DND-41 (cell line): Measurements from ENCODE around the gene ICA1.

Source experiments
- ATAC-seq: fragments of 200-7000 bp; cut with Tn5 transposase; 3 replicates; pipeline ENCODE4 v1.9.1; 2021; ENCODE audit warnings: low read depth; ENCODE audit not compliant: insufficient read depth
- DNase-seq: peaks from one replicate; pipeline ENCODE4 v3.0.0-alpha.2; 2020
- H2AFZ ChIP-seq: 2 replicates; pipeline ENCODE4 v1.6.0; 2012; ENCODE audit warnings: low read depth, low read length
- H3K27ac ChIP-seq: 2 replicates; pipeline ENCODE4 v1.5.1; 2012; ENCODE audit warnings: low read length, inconsistent platforms
- H3K27me3 ChIP-seq: fragments of 200-600 bp; sonication (generic); 2 replicates; pipeline ENCODE4 v1.6.0; 2012; ENCODE audit warnings: low read length, mild to moderate bottlenecking, inconsistent platforms; ENCODE audit not compliant: insufficient read depth, poor library complexity
- H3K36me3 ChIP-seq: 2 replicates; pipeline ENCODE4 v1.5.1; 2012; ENCODE audit warnings: low read length, inconsistent platforms; ENCODE audit not compliant: insufficient read depth
- H3K4me1 ChIP-seq: 2 replicates; pipeline ENCODE4 v1.5.1; 2012; ENCODE audit warnings: mild to moderate bottlenecking, low read length; ENCODE audit not compliant: insufficient read depth
- H3K4me2 ChIP-seq: 2 replicates; pipeline ENCODE4 v1.6.0; 2012; ENCODE audit warnings: mild to moderate bottlenecking, moderate library complexity, low read length, inconsistent platforms; ENCODE audit not compliant: insufficient read depth
- H3K4me3 ChIP-seq, 2 experiments: fragments of 200-600 bp in 1 of 2; shearing (Covaris generic) in 1 of 2; 2 replicates each; pipeline ENCODE4 v1.5.1; 2012 to 2016; ENCODE audit warnings: inconsistent platforms in 2 of 2, low read length in 2 of 2, mild to moderate bottlenecking in 2 of 2, low read depth in 1 of 2, moderate library complexity in 1 of 2
- H3K79me2 ChIP-seq: 2 replicates; pipeline ENCODE4 v1.6.0; 2012; ENCODE audit warnings: low read length, inconsistent platforms; ENCODE audit not compliant: insufficient read depth
- H3K9ac ChIP-seq: 2 replicates; pipeline ENCODE4 v1.6.0; 2012; ENCODE audit warnings: low read depth, mild to moderate bottlenecking, inconsistent platforms, low read length, moderate library complexity
- H3K9me3 ChIP-seq: 2 replicates; pipeline ENCODE4 v1.5.1; 2012; ENCODE audit warnings: low read length, moderate library complexity, mild to moderate bottlenecking, inconsistent platforms; ENCODE audit not compliant: insufficient read depth, severe bottlenecking
- H4K20me1 ChIP-seq: 2 replicates; pipeline ENCODE4 v1.6.0; 2012; ENCODE audit warnings: low read length; ENCODE audit not compliant: insufficient read depth
- CTCF ChIP-seq: IDR thresholded peaks from 2 replicates; pipeline ENCODE4 v1.5.1; 2012; ENCODE audit warnings: borderline replicate concordance, low read length, moderate library complexity, mild to moderate bottlenecking; ENCODE audit not compliant: poor library complexity, severe bottlenecking; ENCODE audit errors: extremely low read depth
- EZH2 ChIP-seq: IDR thresholded peaks from 3 replicates; pipeline ENCODE4 v1.6.1; 2012; ENCODE audit warnings: borderline replicate concordance, low read depth, mild to moderate bottlenecking, moderate library complexity, low read length, inconsistent platforms; ENCODE audit not compliant: severe bottlenecking

Gene ICA1

GRCh38 chr7:8259586-8260222 is 2.3 kb downstream of the ICA1 start:
- no peak overlapping the region for H3K4me2 ChIP-seq

DNA sequence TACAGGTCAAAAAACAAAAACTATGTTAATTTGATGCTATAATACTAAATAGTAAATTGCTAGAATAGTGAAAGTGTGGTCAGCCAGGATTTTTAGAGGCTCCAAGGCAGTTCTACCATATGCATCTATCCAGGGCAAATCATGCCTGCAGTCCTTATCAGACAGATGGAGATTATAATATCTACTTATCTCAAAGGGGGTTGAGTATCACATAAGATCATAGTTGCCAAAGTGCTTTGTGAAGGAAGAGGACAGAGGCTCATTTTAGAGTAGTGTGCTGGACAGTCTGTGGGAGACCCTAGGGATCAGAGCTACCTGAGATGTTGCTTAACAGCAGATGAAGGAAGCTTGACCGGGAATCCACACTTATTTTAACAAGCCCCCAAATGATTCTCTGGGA is 3.2 kb downstream of the ICA1 start:
- no peak overlapping the region for H3K9ac ChIP-seq
- H3K27me3 ChIP-seq = peaks cover 57% of the 10 kb centered on the region
- DNase-seq (no peak), ATAC-seq (no peak)
- no peaks in the 10 kb centered on the region for H4K20me1 ChIP-seq
- H2AFZ ChIP-seq = no peak overlapping the region
- H3K4me2 ChIP-seq = no peak overlapping the region
- no peaks in the 10 kb centered on the region for H3K36me3 ChIP-seq
- no peak overlapping the region for H3K4me3 ChIP-seq
- no peak for TF ChIP-seq CTCF
- TF ChIP-seq EZH2 = no peak
- H3K9me3 ChIP-seq = no peaks in the 10 kb centered on the region
- H3K79me2 ChIP-seq = no peaks in the 10 kb centered on the region
- peaks cover 7% of the 10 kb centered on the region for H3K4me1 ChIP-seq
- no peak overlapping the region for H3K27ac ChIP-seq

More at GRCh38 chr7:8259586-8260222, 2.3 kb downstream of the ICA1 start:
- Histone ChIP-seq H3K27me3 (peaks cover 62% of the 10 kb centered on the region), H3K27ac (no peak overlapping the region), H3K9me3 (no peaks in the 10 kb centered on the region), H3K4me1 (peaks cover 7% of the 10 kb centered on the region), H2AFZ (no peak overlapping the region), H4K20me1 (no peaks in the 10 kb centered on the region), H3K36me3 (no peaks in the 10 kb centered on the region), H3K9ac (no peak overlapping the region), H3K79me2 (no peaks in the 10 kb centered on the region), H3K4me3 (no peak overlapping the region)
- TF ChIP-seq CTCF = no peak
- TF ChIP-seq EZH2 = peak; percentile 16
- DNase-seq (no peak), ATAC-seq (no peak)

- Histone ChIP-seq H3K4me2 (no peak overlapping the region), H3K9me3 (no peaks in the 10 kb centered on the region), H3K36me3 (no peaks in the 10 kb centered on the region), H3K4me3 (no peak overlapping the region), H3K79me2 (no peaks in the 10 kb centered on the region), H2AFZ (no peak overlapping the region), H4K20me1 (no peaks in the 10 kb centered on the region), H3K9ac (no peak overlapping the region), H3K27me3 (peaks cover 55% of the 10 kb centered on the region), H3K27ac (no peak overlapping the region), H3K4me1 (peaks cover 7% of the 10 kb centered on the region)
- TF ChIP-seq CTCF (no peak), EZH2 (no peak)
- no peak for ATAC-seq
- DNase-seq = no peak
Observed at GRCh38 chr7:8258166-8258565, 3.8 kb downstream of the ICA1 start.
